ENCODE measurements around the gene N4BP2L1. TPM values are rescaled to one million over a fixed set of nuclear protein-coding genes. Genes with fewer than 3 reads are reported as not detected.
"Not testable (repeated sequence)": the region's sequence is repeated elsewhere in the genome, so short reads cannot be mapped to it uniquely, and the experiment has no call there.

The N4BP2L1 gene
- total RNA-seq, 3 donors from 2014 or later (not counting 1 experiment from before 2014, with no cell fraction given) = 52.1 to 82.9 (median 75.4) TPM

- no peaks in the 10 kb centered on the region for H3K4me1 ChIP-seq (ENCODE audit: control insufficient read depth, insufficient read depth, low read length)
- no peak overlapping the region for H3K27ac Mint-ChIP-seq
- no peaks in the 10 kb centered on the region for H3K36me3 Mint-ChIP-seq
- H3K4me1 Mint-ChIP-seq = no peaks in the 10 kb centered on the region
- no peaks in the 10 kb centered on the region for H3K27me3 ChIP-seq (ENCODE audit: control insufficient read depth, insufficient read depth, low read length)
- DNase-seq (no peak), ATAC-seq (no peak)
- intact Hi-C loops (cut with micrococcal nuclease) = no loop called here
- no peak overlapping the region for H3K4me3 ChIP-seq (ENCODE audit: low read length)
- H3K9me3 ChIP-seq (ENCODE audit: control insufficient read depth, insufficient read depth, low read length) = no peaks in the 10 kb centered on the region
- WGBS (ENCODE audit: insufficient coverage) = 92% methylated on average over 12 of the region's 13 CpGs
- H3K27ac ChIP-seq (ENCODE audit: low read length) = no peak overlapping the region
- no peak for TF ChIP-seq CTCF (IDR thresholded peaks at IDR 0.05)
- no peaks in the 10 kb centered on the region for H3K9me3 Mint-ChIP-seq
- no peaks in the 10 kb centered on the region for H3K27me3 Mint-ChIP-seq (ENCODE audit: low read depth in 2 of 2)
- no peaks in the 10 kb centered on the region for H3K36me3 ChIP-seq (ENCODE audit: control insufficient read depth, insufficient read depth, low read length)
- no peak overlapping the region for H3K4me3 Mint-ChIP-seq
Measured at GRCh38 chr13:32376642-32377415, 51.1 kb downstream of the N4BP2L1 start.

GRCh38 chr13:32370805-32371204 lies 57.1 kb downstream of the N4BP2L1 start:
- intact Hi-C loops (cut with micrococcal nuclease) = no loop called here
- no peaks in the 10 kb centered on the region for H3K9me3 ChIP-seq (ENCODE audit: control insufficient read depth, insufficient read depth, low read length)
- ATAC-seq (no peak), DNase-seq (no peak)
- Mint-ChIP-seq H3K36me3 (no peaks in the 10 kb centered on the region), H3K9me3 (no peaks in the 10 kb centered on the region), H3K27ac (no peak overlapping the region), H3K4me1 (no peaks in the 10 kb centered on the region), H3K4me3 (no peak overlapping the region), H3K27me3 (ENCODE audit: low read depth in 2 of 2) (no peaks in the 10 kb centered on the region)
- H3K4me1 ChIP-seq (ENCODE audit: control insufficient read depth, insufficient read depth, low read length) = no peaks in the 10 kb centered on the region
- WGBS (ENCODE audit: insufficient coverage) = 100% methylated on average over 2 of the region's 2 CpGs
- no peak overlapping the region for H3K27ac ChIP-seq (ENCODE audit: low read length)
- no peaks in the 10 kb centered on the region for H3K36me3 ChIP-seq (ENCODE audit: control insufficient read depth, insufficient read depth, low read length)
- no peak overlapping the region for H3K4me3 ChIP-seq (ENCODE audit: low read length)
- H3K27me3 ChIP-seq (ENCODE audit: control insufficient read depth, insufficient read depth, low read length) = no peaks in the 10 kb centered on the region
- TF ChIP-seq CTCF (IDR thresholded peaks at IDR 0.05) = no peak

GRCh38 chr13:32362574-32362973 lies 65.4 kb downstream of the N4BP2L1 start:
- WGBS (ENCODE audit: insufficient coverage) = 100% methylated on average over 2 of the region's 2 CpGs
- intact Hi-C loops (cut with micrococcal nuclease) = no loop called here
- no peak overlapping the region for H3K4me3 ChIP-seq (ENCODE audit: low read length)
- no peaks in the 10 kb centered on the region for H3K36me3 Mint-ChIP-seq
- no peak overlapping the region for H3K4me3 Mint-ChIP-seq
- H3K27me3 Mint-ChIP-seq (ENCODE audit: low read depth in 2 of 2) = no peaks in the 10 kb centered on the region
- no peaks in the 10 kb centered on the region for H3K9me3 Mint-ChIP-seq
- H3K27ac Mint-ChIP-seq = no peak overlapping the region
- no peak for ATAC-seq
- no peak for DNase-seq
- TF ChIP-seq CTCF (IDR thresholded peaks at IDR 0.05) = no peak
- no peaks in the 10 kb centered on the region for H3K36me3 ChIP-seq (ENCODE audit: control insufficient read depth, insufficient read depth, low read length)
- H3K27me3 ChIP-seq (ENCODE audit: control insufficient read depth, insufficient read depth, low read length) = no peaks in the 10 kb centered on the region
- H3K4me1 ChIP-seq (ENCODE audit: control insufficient read depth, insufficient read depth, low read length) = no peaks in the 10 kb centered on the region
- no peaks in the 10 kb centered on the region for H3K4me1 Mint-ChIP-seq
- H3K27ac ChIP-seq (ENCODE audit: low read length) = no peak overlapping the region
- no peaks in the 10 kb centered on the region for H3K9me3 ChIP-seq (ENCODE audit: control insufficient read depth, insufficient read depth, low read length)

GRCh38 chr13:32355935-32356334 lies 72.0 kb downstream of the N4BP2L1 start:
- H3K9me3 Mint-ChIP-seq; H3K27me3 ChIP-seq (ENCODE audit: control insufficient read depth, insufficient read depth, low read length); H3K4me3 ChIP-seq (ENCODE audit: low read length); H3K27me3 Mint-ChIP-seq (ENCODE audit: low read depth in 2 of 2); ATAC-seq; H3K27ac ChIP-seq (ENCODE audit: low read length); H3K9me3 ChIP-seq (ENCODE audit: control insufficient read depth, insufficient read depth, low read length); H3K36me3 Mint-ChIP-seq; H3K4me3 Mint-ChIP-seq; DNase-seq; H3K4me1 ChIP-seq (ENCODE audit: control insufficient read depth, insufficient read depth, low read length); H3K36me3 ChIP-seq (ENCODE audit: control insufficient read depth, insufficient read depth, low read length); H3K27ac Mint-ChIP-seq; H3K4me1 Mint-ChIP-seq; intact Hi-C loops (cut with micrococcal nuclease): not testable (repeated sequence)
- 100% methylated on average over 8 of the region's 8 CpGs for WGBS (ENCODE audit: insufficient coverage)
